IMR-90 (cell line): ENCODE data around the gene IBSP. TPM values are rescaled to one million over a fixed set of nuclear protein-coding genes. Genes with fewer than 3 reads are reported as not detected.

Experiments
- ATAC-seq: fragments of 200-7000 bp; cut with Tn5 transposase; 2 replicates; pipeline ENCODE4 v1.9.1; 2020; ENCODE audit warnings: low read depth, mild to moderate bottlenecking, moderate library complexity
- BruUV-seq: library from RNA; stranded (reverse); fragments of 400-500 nt; replicated peaks from 2 replicates; lab custom pipeline; 2021; lab: Mats Ljungman, UMichigan
- CTCF ChIA-PET: fragments of 300-600 bp; formaldehyde crosslinking; extraction: SDS; loops from one replicate; lab custom pipeline; 2021; ENCODE audit warnings: antibody characterized with exemption; lab: Yijun Ruan, JAX
- POLR2A ChIA-PET: fragments of 300-600 bp; sonication (Branson Sonifier 250); formaldehyde crosslinking; loops from one replicate; lab custom pipeline; 2022; ENCODE audit warnings: antibody characterized with exemption; ENCODE audit not compliant: unreplicated experiment; lab: Charles Lee
- DNase-seq: peaks from one replicate; pipeline ENCODE4 v3.0.0; 2013
- H2AFZ ChIP-seq: replicated peaks from 2 replicates; pipeline ENCODE3; 2013; ENCODE audit warnings: low read length, mild to moderate bottlenecking; ENCODE audit not compliant: poor library complexity
- H2AK5ac ChIP-seq: 2 replicates; pipeline ENCODE4 v1.6.1; 2013; ENCODE audit warnings: low read depth, low read length, inconsistent platforms
- H2AK9ac ChIP-seq: replicated peaks from 2 replicates; pipeline ENCODE3; 2013; ENCODE audit warnings: mild to moderate bottlenecking, low read depth, low read length, moderate library complexity; ENCODE audit not compliant: poor library complexity
- H2BK120ac ChIP-seq: 2 replicates; pipeline ENCODE4 v1.6.1; 2013; ENCODE audit warnings: low read depth, low read length, inconsistent platforms
- H2BK15ac ChIP-seq: 3 replicates; pipeline ENCODE4 v1.6.1; 2013; ENCODE audit warnings: low read depth, low read length, inconsistent platforms
- H2BK20ac ChIP-seq: 2 replicates; pipeline ENCODE4 v1.6.1; 2013; ENCODE audit warnings: low read depth, mild to moderate bottlenecking, inconsistent platforms, low read length, moderate library complexity
- H2BK5ac ChIP-seq: 2 replicates; pipeline ENCODE4 v1.6.1; 2013; ENCODE audit warnings: mild to moderate bottlenecking, low read depth, low read length, inconsistent platforms; ENCODE audit not compliant: poor library complexity, severe bottlenecking
- H3K14ac ChIP-seq: replicated peaks from 2 replicates; pipeline ENCODE4 v1.6.1; 2013; ENCODE audit warnings: low read depth, low read length, inconsistent platforms
- H3K18ac ChIP-seq: 2 replicates; pipeline ENCODE4 v1.6.1; 2013; ENCODE audit warnings: low read depth, low read length, control low read depth
- H3K23ac ChIP-seq: 2 replicates; pipeline ENCODE4 v1.6.1; 2013; ENCODE audit warnings: low read depth, low read length, inconsistent platforms
- H3K27ac ChIP-seq: 2 replicates; pipeline ENCODE4 v1.5.1; 2013; ENCODE audit warnings: mild to moderate bottlenecking, control low read depth, low read length; ENCODE audit not compliant: insufficient read depth
- H3K27me3 ChIP-seq: 2 replicates; pipeline ENCODE4 v1.6.1; 2013; ENCODE audit warnings: low read length; ENCODE audit not compliant: control insufficient read depth, insufficient read depth
- H3K36me3 ChIP-seq: 2 replicates; pipeline ENCODE4 v1.6.1; 2013; ENCODE audit warnings: low read length, mixed read lengths; ENCODE audit not compliant: control insufficient read depth, insufficient read depth
- H3K4ac ChIP-seq: 2 replicates; pipeline ENCODE4 v1.6.1; 2013; ENCODE audit warnings: low read depth, low read length, inconsistent platforms
- H3K4me1 ChIP-seq: 2 replicates; pipeline ENCODE4 v1.6.1; 2013; ENCODE audit warnings: low read length, mixed read lengths; ENCODE audit not compliant: control insufficient read depth, insufficient read depth
- H3K4me2 ChIP-seq: 2 replicates; pipeline ENCODE4 v1.6.1; 2013; ENCODE audit warnings: low read depth, mild to moderate bottlenecking, control low read depth, low read length, moderate library complexity
- H3K4me3 ChIP-seq: 2 replicates; pipeline ENCODE4 v1.5.1; 2013; ENCODE audit warnings: low read depth, mild to moderate bottlenecking, control low read depth, low read length, moderate library complexity; ENCODE audit not compliant: insufficient read depth
- H3K56ac ChIP-seq: 2 replicates; pipeline ENCODE4 v1.6.1; 2013; ENCODE audit warnings: low read length, inconsistent platforms; ENCODE audit not compliant: insufficient read depth; ENCODE audit errors: extremely low read depth
- H3K79me1 ChIP-seq, 2 experiments: 2 replicates each; pipeline ENCODE4 v1.6.1; 2013; ENCODE audit warnings: low read length in 2 of 2, inconsistent platforms in 1 of 2, low read depth in 1 of 2
- H3K9ac ChIP-seq: 2 replicates; pipeline ENCODE4 v1.6.1; 2013; ENCODE audit warnings: low read depth, low read length, control low read depth
- H3K9me1 ChIP-seq: 2 replicates; pipeline ENCODE4 v1.6.1; 2013; ENCODE audit warnings: low read length, inconsistent platforms; ENCODE audit not compliant: insufficient read depth
- H3K9me3 ChIP-seq: 2 replicates; pipeline ENCODE4 v1.6.1; 2013; ENCODE audit warnings: low read length; ENCODE audit not compliant: control insufficient read depth, insufficient read depth
- H4K20me1 ChIP-seq: 2 replicates; pipeline ENCODE4 v1.6.1; 2013; ENCODE audit warnings: low read length, inconsistent platforms; ENCODE audit not compliant: insufficient read depth
- H4K5ac ChIP-seq: 2 replicates; pipeline ENCODE4 v1.6.1; 2013; ENCODE audit warnings: mild to moderate bottlenecking, low read depth, low read length, control low read depth
- H4K8ac ChIP-seq, 2 experiments: 2 replicates each; pipeline ENCODE4 v1.6.1; 2013; ENCODE audit warnings: low read depth in 2 of 2, low read length in 2 of 2, control low read depth in 1 of 2, inconsistent platforms in 1 of 2
- H4K91ac ChIP-seq: 2 replicates; pipeline ENCODE4 v1.6.1; 2013; ENCODE audit warnings: low read depth, low read length, inconsistent platforms; ENCODE audit not compliant: insufficient read depth
- BHLHE40 ChIP-seq: fragments of 150-350 bp; IDR thresholded peaks from 2 replicates; pipeline ENCODE4 v1.6.1; 2016; ENCODE audit warnings: mild to moderate bottlenecking, low read depth, low read length
- CEBPB ChIP-seq: IDR thresholded peaks from 2 replicates; pipeline ENCODE4 v1.6.1; 2012; ENCODE audit warnings: low read depth, low read length, improper control_type of control experiment
- CHD1 ChIP-seq: IDR thresholded peaks from 2 replicates; pipeline ENCODE4 v1.6.1; 2012; ENCODE audit warnings: low read depth, low read length, improper control_type of control experiment
- FOS ChIP-seq: fragments of 150-350 bp; IDR thresholded peaks from 2 replicates; pipeline ENCODE4 v1.6.1; 2016; ENCODE audit warnings: low read depth, low read length
- MAFK ChIP-seq: IDR thresholded peaks from 2 replicates; pipeline ENCODE4 v1.6.1; 2012; ENCODE audit warnings: low read depth, low read length, improper control_type of control experiment
- MAZ ChIP-seq: IDR thresholded peaks from 2 replicates; pipeline ENCODE4 v1.6.1; 2012; ENCODE audit warnings: low read depth, mild to moderate bottlenecking, low read length, improper control_type of control experiment, moderate library complexity, borderline replicate concordance
- MXI1 ChIP-seq: IDR thresholded peaks from 2 replicates; pipeline ENCODE4 v1.6.1; 2012; ENCODE audit warnings: low read depth, mild to moderate bottlenecking, low read length, moderate library complexity, borderline replicate concordance
- NFE2L2 ChIP-seq: fragments of 150-350 bp; IDR thresholded peaks from 2 replicates; pipeline ENCODE4 v1.6.1; 2016; ENCODE audit warnings: low read depth, mild to moderate bottlenecking, low read length
- POLR2A ChIP-seq: IDR thresholded peaks from 2 replicates; pipeline ENCODE4 v1.6.1; 2012; ENCODE audit warnings: mild to moderate bottlenecking, low read depth, low read length
- RAD21 ChIP-seq: IDR thresholded peaks from 2 replicates; pipeline ENCODE4 v1.6.1; 2012; ENCODE audit warnings: low read length, improper control_type of control experiment
- RCOR1 ChIP-seq: IDR thresholded peaks from 2 replicates; pipeline ENCODE4 v1.6.1; 2012; ENCODE audit warnings: mild to moderate bottlenecking, low read length, improper control_type of control experiment; ENCODE audit not compliant: insufficient replicate concordance
- RFX5 ChIP-seq: IDR thresholded peaks from 2 replicates; pipeline ENCODE4 v1.8.0; 2012; ENCODE audit warnings: low read depth, mild to moderate bottlenecking, low read length, moderate library complexity
- SMC3 ChIP-seq: fragments of 150-350 bp; IDR thresholded peaks from 2 replicates; pipeline ENCODE4 v1.6.1; 2016; ENCODE audit warnings: low read depth, mild to moderate bottlenecking, antibody characterized with exemption, low read length, moderate library complexity
- WGBS, 2 experiments: methylation state at CpG; one replicate each; pipeline versions ENCODE4 v1.1.5 to v1.1.7; 2013; ENCODE audit warnings: missing lambda C conversion rate in 2 of 2; ENCODE audit not compliant: insufficient read length in 1 of 2; ENCODE audit errors: extremely low coverage in 2 of 2; 5-methylcytosine and 5-hydroxymethylcytosine counted together
- dilution Hi-C: fragments of 300-500 bp; cut with HindIII; formaldehyde crosslinking; loops from one replicate; pipeline ENCODE4 v1.14.3; 2018; ENCODE audit warnings: low sequenced_read_pairs; ENCODE audit not compliant: unreplicated experiment
- in situ Hi-C: fragments of 300-500 bp; cut with MboI; formaldehyde crosslinking; loops from 3 replicates; pipeline ENCODE4 v1.14.3; 2019; ENCODE audit warnings: low sequenced_read_pairs, inconsistent platforms, mixed read lengths
- intact Hi-C: fragments of 100-400 bp; cut with micrococcal nuclease; formaldehyde crosslinking; loops from 2 replicates; pipeline ENCODE4 v1.10.0; 2022
- polyA plus RNA-seq, 3 experiments: library from polyadenylated mRNA; depleted of rRNA; stranded (reverse); fragments of >200 nt; gene quantifications; 2 replicates each; pipeline ENCODE4 v1.2.3, GENCODE V29; 2012; ENCODE audit warnings: low replicate concordance in 1 of 3
- total RNA-seq: library from RNA; depleted of rRNA; stranded (reverse); fragments of >200 nt; gene quantifications from 2 replicates; pipeline ENCODE4 v1.2.3, GENCODE V29; 2012
- TF ChIP-seq, protein P1 (sequence below): conservative IDR thresholded peaks from 2 replicates; pipeline ENCODE4 v1.5.1; 2012; ENCODE audit warnings: mild to moderate bottlenecking, low read depth, low read length, improper control_type of control experiment
- TF ChIP-seq, protein P2 (sequence below): fragments of 150-350 bp; IDR thresholded peaks from 2 replicates; pipeline ENCODE4 v1.6.1; 2017; ENCODE audit warnings: mild to moderate bottlenecking, antibody characterized with exemption, low read length, low read depth
- TF ChIP-seq, protein P3 (sequence below): fragments of 150-350 bp; IDR thresholded peaks from 2 replicates; pipeline ENCODE4 v1.6.1; 2016; ENCODE audit warnings: low read depth, mild to moderate bottlenecking, low read length, moderate library complexity, borderline replicate concordance

Gene IBSP
- total and polyA plus RNA-seq, 2 of the 4 experiments (the other 2 are of a cell fraction), result not detected

DNA sequence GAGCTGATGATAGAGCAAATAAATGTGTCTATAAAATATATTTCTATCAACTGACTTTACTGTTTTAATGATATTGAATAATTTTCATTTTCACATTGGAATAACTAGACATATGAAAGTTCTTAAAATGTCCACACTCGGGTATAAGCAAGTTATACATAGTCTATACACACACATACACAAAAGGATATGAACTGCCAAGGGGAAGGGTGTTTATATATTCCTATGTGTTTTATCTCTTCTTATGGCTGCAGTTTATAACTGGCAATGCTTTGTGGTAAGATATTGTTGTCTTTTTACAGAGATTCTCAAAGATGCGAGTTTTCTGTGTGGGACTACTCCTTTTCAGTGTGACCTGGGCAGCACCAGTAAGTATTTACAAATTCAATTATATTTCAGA is 35.0 kb downstream of the IBSP start:
- no peak overlapping the region for H4K8ac ChIP-seq
- H4K91ac ChIP-seq, result no peak overlapping the region
- no peak overlapping the region for H2BK120ac ChIP-seq
- no peak overlapping the region for H3K27ac ChIP-seq
- H3K4ac ChIP-seq, result no peak overlapping the region
- TF ChIP-seq BHLHE40, result no peak
- no peak for TF ChIP-seq RCOR1
- TF ChIP-seq, protein P1, sequence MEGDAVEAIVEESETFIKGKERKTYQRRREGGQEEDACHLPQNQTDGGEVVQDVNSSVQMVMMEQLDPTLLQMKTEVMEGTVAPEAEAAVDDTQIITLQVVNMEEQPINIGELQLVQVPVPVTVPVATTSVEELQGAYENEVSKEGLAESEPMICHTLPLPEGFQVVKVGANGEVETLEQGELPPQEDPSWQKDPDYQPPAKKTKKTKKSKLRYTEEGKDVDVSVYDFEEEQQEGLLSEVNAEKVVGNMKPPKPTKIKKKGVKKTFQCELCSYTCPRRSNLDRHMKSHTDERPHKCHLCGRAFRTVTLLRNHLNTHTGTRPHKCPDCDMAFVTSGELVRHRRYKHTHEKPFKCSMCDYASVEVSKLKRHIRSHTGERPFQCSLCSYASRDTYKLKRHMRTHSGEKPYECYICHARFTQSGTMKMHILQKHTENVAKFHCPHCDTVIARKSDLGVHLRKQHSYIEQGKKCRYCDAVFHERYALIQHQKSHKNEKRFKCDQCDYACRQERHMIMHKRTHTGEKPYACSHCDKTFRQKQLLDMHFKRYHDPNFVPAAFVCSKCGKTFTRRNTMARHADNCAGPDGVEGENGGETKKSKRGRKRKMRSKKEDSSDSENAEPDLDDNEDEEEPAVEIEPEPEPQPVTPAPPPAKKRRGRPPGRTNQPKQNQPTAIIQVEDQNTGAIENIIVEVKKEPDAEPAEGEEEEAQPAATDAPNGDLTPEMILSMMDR, result no peak
- no peak for TF ChIP-seq CHD1
- TF ChIP-seq MAZ, result no peak
- no peak for TF ChIP-seq MXI1
- no peak for TF ChIP-seq FOS
- TF ChIP-seq MAFK, result no peak
- no peak for TF ChIP-seq NFE2L2
- TF ChIP-seq, protein P2, sequence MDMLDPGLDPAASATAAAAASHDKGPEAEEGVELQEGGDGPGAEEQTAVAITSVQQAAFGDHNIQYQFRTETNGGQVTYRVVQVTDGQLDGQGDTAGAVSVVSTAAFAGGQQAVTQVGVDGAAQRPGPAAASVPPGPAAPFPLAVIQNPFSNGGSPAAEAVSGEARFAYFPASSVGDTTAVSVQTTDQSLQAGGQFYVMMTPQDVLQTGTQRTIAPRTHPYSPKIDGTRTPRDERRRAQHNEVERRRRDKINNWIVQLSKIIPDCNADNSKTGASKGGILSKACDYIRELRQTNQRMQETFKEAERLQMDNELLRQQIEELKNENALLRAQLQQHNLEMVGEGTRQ, result no peak
- TF ChIP-seq CEBPB, result no peak
- TF ChIP-seq RAD21, result no peak
- TF ChIP-seq SMC3, result no peak
- no peak for TF ChIP-seq RFX5
- TF ChIP-seq, protein P3, sequence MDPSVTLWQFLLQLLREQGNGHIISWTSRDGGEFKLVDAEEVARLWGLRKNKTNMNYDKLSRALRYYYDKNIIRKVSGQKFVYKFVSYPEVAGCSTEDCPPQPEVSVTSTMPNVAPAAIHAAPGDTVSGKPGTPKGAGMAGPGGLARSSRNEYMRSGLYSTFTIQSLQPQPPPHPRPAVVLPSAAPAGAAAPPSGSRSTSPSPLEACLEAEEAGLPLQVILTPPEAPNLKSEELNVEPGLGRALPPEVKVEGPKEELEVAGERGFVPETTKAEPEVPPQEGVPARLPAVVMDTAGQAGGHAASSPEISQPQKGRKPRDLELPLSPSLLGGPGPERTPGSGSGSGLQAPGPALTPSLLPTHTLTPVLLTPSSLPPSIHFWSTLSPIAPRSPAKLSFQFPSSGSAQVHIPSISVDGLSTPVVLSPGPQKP, result no peak
- TF ChIP-seq POLR2A, result no peak
- no peak overlapping the region for H2AK5ac ChIP-seq
- dilution Hi-C loops, result no loop called here
- no peaks in the 10 kb centered on the region for H3K9me3 ChIP-seq
- ChIA-PET CTCF (interaction anchor here (1.0 kb wide), 1 partner anchor 10 kb away, joined by 3 read pairs; no protein-coding TSS in a partner anchor), POLR2A (no interaction called here)
- no peak overlapping the region for H3K4me3 ChIP-seq
- DNase-seq (no peak), ATAC-seq (no peak)
- no peak overlapping the region for H2BK20ac ChIP-seq
- H3K79me1 ChIP-seq, result no peaks in the 10 kb centered on the region
- intact Hi-C loops, result no loop called here
- no TSS peak for BruUV-seq
- H4K5ac ChIP-seq, result no peak overlapping the region
- H3K4me1 ChIP-seq, result no peaks in the 10 kb centered on the region
- H2BK15ac ChIP-seq, result no peak overlapping the region
- H3K14ac ChIP-seq, result no peak overlapping the region
- H4K20me1 ChIP-seq, result no peaks in the 10 kb centered on the region
- H3K9ac ChIP-seq, result no peak overlapping the region
- H3K36me3 ChIP-seq, result no peaks in the 10 kb centered on the region
- H3K9me1 ChIP-seq, result no peaks in the 10 kb centered on the region
- no CpG with 5 or more reads among the region's 2 CpGs for WGBS, 2 experiments
- no peak overlapping the region for H2AK9ac ChIP-seq
- H3K18ac ChIP-seq, result no peak overlapping the region
- in situ Hi-C loops, result no loop called here
- H3K23ac ChIP-seq, result no peak overlapping the region
- H3K56ac ChIP-seq, result no peak overlapping the region
- H3K27me3 ChIP-seq, result peaks cover 5% of the 10 kb centered on the region
- no peak overlapping the region for H2AFZ ChIP-seq
- no peak overlapping the region for H3K4me2 ChIP-seq
- no peak overlapping the region for H2BK5ac ChIP-seq
